CD4-positive, alpha-beta T cell (primary cell): Measurements from ENCODE around the gene SHISA4. TPM values are rescaled to one million over a fixed set of nuclear protein-coding genes. Genes with fewer than 3 reads are reported as not detected.
"Not testable (repeated sequence)": the region's sequence is repeated elsewhere in the genome, so short reads cannot be mapped to it uniquely, and the experiment has no call there.

Source experiments
- ATAC-seq: fragments of 200-7000 bp; cut with Tn5 transposase; one replicate; pipeline ENCODE4 v1.10.0; 2022; ENCODE audit warnings: mild to moderate bottlenecking; ENCODE audit not compliant: poor library complexity
- CTCF ChIA-PET: fragments of 350-600 bp; sonication (Branson Sonifier 250); formaldehyde crosslinking; loops from one replicate; lab custom pipeline; 2021; ENCODE audit warnings: antibody characterized with exemption, inconsistent platforms; lab: Charles Lee
- POLR2A ChIA-PET: fragments of 350-600 bp; sonication (Branson Sonifier 250); formaldehyde crosslinking; loops from one replicate; lab custom pipeline; 2021; ENCODE audit warnings: antibody characterized with exemption, inconsistent platforms; lab: Charles Lee
- DNase-seq, 14 experiments: peaks; one replicate each; pipeline ENCODE4 v3.0.0-alpha.2; 2013 to 2020; ENCODE audit warnings: mixed read lengths in 2 of 14
- H3K27ac ChIP-seq, 2 donors: one replicate each; pipeline versions ENCODE4 v1.5.1 to v1.7.0; 2013; ENCODE audit warnings: low read length in 2 of 2, low read depth in 1 of 2, mild to moderate bottlenecking in 1 of 2
- H3K27me3 ChIP-seq, 2 experiments: 1 replicate in 1 of 2; 2 replicates in 1 of 2; pipeline versions ENCODE4 v1.6.1 to v1.7.0; 2013; ENCODE audit warnings: low read length in 2 of 2, control low read depth in 1 of 2, mild to moderate bottlenecking in 1 of 2, moderate library complexity in 1 of 2; ENCODE audit not compliant: insufficient read depth in 2 of 2, control insufficient read depth in 1 of 2
- H3K36me3 ChIP-seq: one replicate; pipeline ENCODE4 v1.6.1; 2013; ENCODE audit warnings: low read length, control low read depth; ENCODE audit not compliant: insufficient read depth
- H3K4me1 ChIP-seq: one replicate; pipeline ENCODE4 v1.6.1; 2013; ENCODE audit warnings: low read length, control low read depth; ENCODE audit not compliant: insufficient read depth
- H3K4me3 ChIP-seq: one replicate; pipeline ENCODE4 v1.5.1; 2013; ENCODE audit warnings: mild to moderate bottlenecking, low read length, moderate library complexity
- H3K9me3 ChIP-seq, 2 experiments: 1 replicate in 1 of 2; 2 replicates in 1 of 2; pipeline versions ENCODE4 v1.6.1 to v1.7.0; 2013; ENCODE audit warnings: low read length in 2 of 2, mild to moderate bottlenecking in 2 of 2, control low read depth in 1 of 2, moderate library complexity in 1 of 2; ENCODE audit not compliant: control insufficient read depth in 1 of 2, insufficient read depth in 1 of 2
- H3K27ac Mint-ChIP-seq: one replicate; pipeline ENCODE4 v1.8.0; 2020; ENCODE audit warnings: mixed read lengths
- H3K27me3 Mint-ChIP-seq: one replicate; pipeline ENCODE4 v1.8.0; 2021; ENCODE audit warnings: mixed read lengths
- H3K36me3 Mint-ChIP-seq: one replicate; pipeline ENCODE4 v1.8.0; 2021; ENCODE audit warnings: low read depth, mixed read lengths
- H3K4me1 Mint-ChIP-seq: one replicate; pipeline ENCODE4 v1.8.0; 2021; ENCODE audit warnings: low read depth, mixed read lengths
- H3K4me3 Mint-ChIP-seq: one replicate; pipeline ENCODE4 v1.8.0; 2020; ENCODE audit warnings: mild to moderate bottlenecking, mixed read lengths
- H3K9me3 Mint-ChIP-seq: one replicate; pipeline ENCODE4 v1.8.0; 2020; ENCODE audit warnings: mixed read lengths
- intact Hi-C, 2 experiments: fragments of 100-400 bp; cut with DNase I in 1 of 2; cut with micrococcal nuclease in 1 of 2; formaldehyde crosslinking; loops; one replicate each; pipeline versions ENCODE4 v1.15.1 to v1.9.0; 2023 to 2025; cut with DNase I, micrococcal nuclease
- polyA plus RNA-seq, 2 donors: library from polyadenylated mRNA; unstranded; fragments of 120-200 nt; gene quantifications; one replicate each; pipeline ENCODE4 v1.2.1, GENCODE V29; 2013
- total RNA-seq, 174 experiments: library from RNA in 2 of 174; stranded (reverse) in 2 of 174; gene quantifications; one replicate each; pipeline ENCODE4 v1.2.3 and lab custom pipeline; 2021 to 2026
- TF ChIP-seq, protein P1 (sequence below): fragments of 200-600 bp; IDR thresholded peaks from one replicate; pipeline ENCODE4 v1.8.0; 2022; ENCODE audit warnings: antibody characterized with exemption, mild to moderate bottlenecking

SHISA4 gene, protein sequence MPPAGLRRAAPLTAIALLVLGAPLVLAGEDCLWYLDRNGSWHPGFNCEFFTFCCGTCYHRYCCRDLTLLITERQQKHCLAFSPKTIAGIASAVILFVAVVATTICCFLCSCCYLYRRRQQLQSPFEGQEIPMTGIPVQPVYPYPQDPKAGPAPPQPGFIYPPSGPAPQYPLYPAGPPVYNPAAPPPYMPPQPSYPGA
- under 1 TPM in 1 of 2 experiments, not detected in 1; 0.19 TPM for total RNA-seq
- polyA plus RNA-seq (2013, experiment 1 of 2) = 0.54 TPM
- polyA plus RNA-seq (2013, experiment 2 of 2) = 2.5 TPM
- 0 to 0.71 (median 0.19) reads per million in 172 experiments for total RNA-seq (lab: John Stamatoyannopoulos, UW)

DNA sequence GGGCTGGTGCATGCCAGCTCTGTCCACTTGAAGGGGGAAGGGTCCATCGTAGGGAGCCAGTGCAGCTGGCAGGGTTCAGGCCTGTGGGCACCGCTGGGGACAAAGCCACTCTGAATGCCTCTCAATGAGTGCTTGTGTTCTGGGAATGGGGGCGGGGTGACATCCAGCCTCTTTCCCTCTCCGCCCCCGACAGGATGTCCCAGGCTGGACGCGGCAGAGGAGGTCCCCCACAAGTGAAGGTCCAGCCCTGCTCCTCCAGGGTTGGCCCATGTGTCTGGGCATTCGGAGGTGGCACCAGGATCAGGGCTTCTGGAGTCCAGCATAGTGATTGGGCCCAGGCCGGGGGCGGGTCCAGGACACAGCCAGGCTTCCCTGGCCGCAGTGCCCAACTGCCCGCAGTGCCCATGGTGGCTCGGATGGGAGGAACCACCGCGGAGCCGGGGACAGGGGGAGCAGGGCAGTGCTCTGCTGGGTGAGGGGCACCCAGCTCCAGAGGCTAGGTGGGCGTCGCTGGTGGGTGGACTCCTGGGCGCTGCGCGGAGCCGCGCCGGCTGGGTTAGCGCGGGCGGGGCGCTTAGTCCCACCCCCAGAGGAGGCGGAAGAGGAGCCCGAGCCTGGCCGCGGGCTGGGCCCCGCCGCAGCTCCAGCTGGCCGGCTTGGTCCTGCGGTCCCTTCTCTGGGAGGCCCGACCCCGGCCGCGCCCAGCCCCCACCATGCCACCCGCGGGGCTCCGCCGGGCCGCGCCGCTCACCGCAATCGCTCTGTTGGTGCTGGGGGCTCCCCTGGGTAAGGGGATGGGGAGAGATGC, at the start of gene SHISA4:
TSS of gene SHISA4 (plus strand) at position 617 of the 808 bp plus-strand sequence. CDS start at position 714, 97 bp downstream.
- no peak within 1 kb of the TSS for H3K27ac Mint-ChIP-seq
- H3K4me3 Mint-ChIP-seq = peak within 1 kb of the TSS; percentile 83
- H3K27me3 Mint-ChIP-seq = peaks cover 53% of the 10 kb centered on the region
- ATAC-seq = peak; percentile 65
- ChIA-PET POLR2A (no interaction called here), CTCF (no interaction called here)
- H3K36me3 Mint-ChIP-seq = no peaks in the 10 kb centered on the region
- Histone ChIP-seq H3K27me3 (peaks cover 35 to 51% of the 10 kb centered on the region in 2 experiments), H3K36me3 (no peaks in the 10 kb centered on the region), H3K4me3 (peak within 1 kb of the TSS; percentile 34), H3K4me1 (peaks cover 15% of the 10 kb centered on the region), H3K27ac (no peak within 1 kb of the TSS), H3K9me3 (peaks cover 0 to 20% of the 10 kb centered on the region in 2 experiments)
- H3K4me1 Mint-ChIP-seq = peaks cover 5% of the 10 kb centered on the region
- peak in 5 of 14 experiments; percentile 1 to 44 (median 26) for DNase-seq
- intact Hi-C loops = no loop called here
- H3K9me3 Mint-ChIP-seq = no peaks in the 10 kb centered on the region
- TF ChIP-seq, protein P1, sequence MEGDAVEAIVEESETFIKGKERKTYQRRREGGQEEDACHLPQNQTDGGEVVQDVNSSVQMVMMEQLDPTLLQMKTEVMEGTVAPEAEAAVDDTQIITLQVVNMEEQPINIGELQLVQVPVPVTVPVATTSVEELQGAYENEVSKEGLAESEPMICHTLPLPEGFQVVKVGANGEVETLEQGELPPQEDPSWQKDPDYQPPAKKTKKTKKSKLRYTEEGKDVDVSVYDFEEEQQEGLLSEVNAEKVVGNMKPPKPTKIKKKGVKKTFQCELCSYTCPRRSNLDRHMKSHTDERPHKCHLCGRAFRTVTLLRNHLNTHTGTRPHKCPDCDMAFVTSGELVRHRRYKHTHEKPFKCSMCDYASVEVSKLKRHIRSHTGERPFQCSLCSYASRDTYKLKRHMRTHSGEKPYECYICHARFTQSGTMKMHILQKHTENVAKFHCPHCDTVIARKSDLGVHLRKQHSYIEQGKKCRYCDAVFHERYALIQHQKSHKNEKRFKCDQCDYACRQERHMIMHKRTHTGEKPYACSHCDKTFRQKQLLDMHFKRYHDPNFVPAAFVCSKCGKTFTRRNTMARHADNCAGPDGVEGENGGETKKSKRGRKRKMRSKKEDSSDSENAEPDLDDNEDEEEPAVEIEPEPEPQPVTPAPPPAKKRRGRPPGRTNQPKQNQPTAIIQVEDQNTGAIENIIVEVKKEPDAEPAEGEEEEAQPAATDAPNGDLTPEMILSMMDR = no peak

DNA sequence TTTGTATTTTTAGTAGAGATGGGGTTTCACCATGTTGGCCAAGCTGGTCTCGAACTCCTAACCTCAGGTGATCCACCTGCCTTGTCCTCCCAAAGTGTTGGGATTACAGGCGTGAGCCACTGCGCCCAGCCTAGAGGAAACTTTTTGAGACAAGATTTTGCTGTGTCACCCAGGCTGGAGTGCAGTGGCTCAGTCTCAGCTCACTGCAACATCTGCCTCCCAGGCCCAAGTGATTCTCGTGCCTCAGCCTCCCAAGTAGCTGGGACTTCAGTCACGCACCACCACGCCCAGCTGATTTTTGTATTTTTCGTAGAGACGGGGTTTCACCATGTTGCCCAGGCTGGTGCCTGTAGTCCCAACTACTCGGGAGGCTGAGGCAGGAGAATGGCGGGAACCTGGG, 49.6 kb upstream of the SHISA4 start:
- H3K27me3 ChIP-seq, H3K9me3 Mint-ChIP-seq, H3K4me3 ChIP-seq, H3K27ac ChIP-seq, CTCF ChIA-PET, H3K4me3 Mint-ChIP-seq, DNase-seq, H3K9me3 ChIP-seq, H3K4me1 ChIP-seq, ATAC-seq, H3K27ac Mint-ChIP-seq, H3K27me3 Mint-ChIP-seq: not testable (repeated sequence)
- POLR2A ChIA-PET = interaction anchor here (0.9 kb wide), 1 partner anchor 15 kb away, joined by 3 read pairs; no protein-coding TSS in a partner anchor
- H3K36me3 ChIP-seq = peaks cover 10% of the 10 kb centered on the region
- Mint-ChIP-seq H3K36me3 (peaks cover 55% of the 10 kb centered on the region), H3K4me1 (peaks cover 54% of the 10 kb centered on the region)
- intact Hi-C loops = loop anchor here in 1 of 2 experiments (10.0 kb wide), 1 partner anchor 684 kb away; the partner anchor contains the start of gene TMEM9

DNA sequence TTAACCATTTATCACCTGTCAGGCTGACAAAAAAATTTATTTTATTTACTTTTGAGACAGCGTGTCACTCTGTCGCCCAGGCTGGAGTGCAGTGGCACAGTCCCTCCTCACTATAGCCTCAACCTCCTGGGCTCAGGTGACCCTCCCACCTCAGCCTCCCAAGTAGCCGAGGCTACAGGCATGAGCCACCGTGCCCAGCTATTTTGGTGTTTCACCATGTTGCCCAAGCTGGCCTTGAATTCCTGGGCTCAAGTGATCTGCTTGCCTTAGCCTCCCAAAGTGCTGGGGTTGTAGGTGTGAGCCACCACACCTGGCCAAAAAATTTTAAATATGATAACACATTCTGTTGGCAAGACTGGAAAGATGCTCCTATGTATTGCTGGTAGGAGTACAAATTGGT, 48.6 kb upstream of the SHISA4 start:
- POLR2A ChIA-PET = no interaction called here
- H3K9me3 Mint-ChIP-seq = no peaks in the 10 kb centered on the region
- TF ChIP-seq, protein P1 = no peak
- H3K27ac Mint-ChIP-seq = no peak overlapping the region
- Histone ChIP-seq H3K4me3 (no peak overlapping the region), H3K27ac (no peak overlapping the region), H3K36me3 (peaks cover 6% of the 10 kb centered on the region), H3K9me3 (no peaks in the 10 kb centered on the region), H3K27me3 (no peaks in the 10 kb centered on the region), H3K4me1 (no peaks in the 10 kb centered on the region)
- H3K4me3 Mint-ChIP-seq = no peak overlapping the region
- ATAC-seq (no peak), DNase-seq (no peak)
- intact Hi-C loops = no loop called here
- peaks cover 49% of the 10 kb centered on the region for H3K4me1 Mint-ChIP-seq
- peaks cover 49% of the 10 kb centered on the region for H3K36me3 Mint-ChIP-seq
- H3K27me3 Mint-ChIP-seq = no peaks in the 10 kb centered on the region
- CTCF ChIA-PET = interaction anchor here (0.6 to 2.3 kb wide), 2 partner anchors 11 kb away, joined by 3 to 10 read pairs; partner anchors contain the start of gene IPO9
